Ishikawa (cell line): ENCODE data around the gene PDE4B.

Experiments
- CEBPB ChIP-seq: IDR thresholded peaks from 2 replicates; pipeline ENCODE4 v1.6.1; 2012
- CREB1 ChIP-seq: IDR thresholded peaks from 2 replicates; pipeline ENCODE4 v1.6.1; 2012; ENCODE audit warnings: low read depth
- EGR1 ChIP-seq: IDR thresholded peaks from 2 replicates; pipeline ENCODE4 v1.6.1; 2012
- EP300 ChIP-seq: IDR thresholded peaks from 2 replicates; pipeline ENCODE4 v1.6.1; 2012; ENCODE audit warnings: borderline replicate concordance
- FOXM1 ChIP-seq: IDR thresholded peaks from 2 replicates; pipeline ENCODE4 v1.6.1; 2012; ENCODE audit warnings: low read depth, borderline replicate concordance
- NFIC ChIP-seq: IDR thresholded peaks from 2 replicates; pipeline ENCODE4 v1.6.1; 2012
- RAD21 ChIP-seq: IDR thresholded peaks from 2 replicates; pipeline ENCODE4 v1.6.1; 2012; ENCODE audit warnings: low read depth
- TAF1 ChIP-seq: IDR thresholded peaks from 2 replicates; pipeline ENCODE4 v1.6.1; 2012; ENCODE audit warnings: low read depth, mild to moderate bottlenecking
- TCF12 ChIP-seq: IDR thresholded peaks from 2 replicates; pipeline ENCODE4 v1.6.1; 2012; ENCODE audit warnings: low read depth
- TEAD4 ChIP-seq: IDR thresholded peaks from 2 replicates; pipeline ENCODE4 v1.6.1; 2012
- YY1 ChIP-seq: IDR thresholded peaks from 2 replicates; pipeline ENCODE4 v1.6.1; 2012; ENCODE audit warnings: low read depth
- TF ChIP-seq, protein P1 (sequence below): IDR thresholded peaks from 2 replicates; pipeline ENCODE4 v1.6.1; 2012
- TF ChIP-seq, protein P2 (sequence below): IDR thresholded peaks from 2 replicates; pipeline ENCODE4 v1.6.1; 2012; ENCODE audit warnings: low read depth, mild to moderate bottlenecking
- TF ChIP-seq, protein P3 (sequence below): IDR thresholded peaks from 2 replicates; pipeline ENCODE4 v1.6.1; 2012

DNA sequence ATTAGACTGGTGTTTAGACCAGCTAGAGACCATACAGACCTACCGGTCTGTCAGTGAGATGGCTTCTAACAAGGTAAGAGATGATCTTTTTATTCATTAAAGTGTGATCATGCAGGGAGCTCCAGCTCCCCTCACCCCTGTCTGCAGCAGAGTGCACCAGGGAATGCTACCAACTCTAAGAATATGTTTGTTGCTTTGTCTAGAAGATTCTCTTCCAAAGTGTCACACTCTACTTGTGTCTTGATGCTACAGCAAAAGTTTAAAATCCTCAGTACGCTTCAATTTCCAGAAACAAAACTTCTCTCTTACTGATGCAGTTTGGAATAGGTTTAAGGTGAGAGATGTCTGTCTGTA, 539.8 kb downstream of the PDE4B start:
- TF ChIP-seq TCF12 (no peak), EGR1 (no peak), TAF1 (no peak), RAD21 (no peak), NFIC (no peak), CEBPB (no peak), EP300 (no peak), TEAD4 (no peak), YY1 (no peak), FOXM1 (no peak), CREB1 (no peak)
- TF ChIP-seq, protein P1, sequence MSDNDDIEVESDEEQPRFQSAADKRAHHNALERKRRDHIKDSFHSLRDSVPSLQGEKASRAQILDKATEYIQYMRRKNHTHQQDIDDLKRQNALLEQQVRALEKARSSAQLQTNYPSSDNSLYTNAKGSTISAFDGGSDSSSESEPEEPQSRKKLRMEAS = no peak
- TF ChIP-seq, protein P2, sequence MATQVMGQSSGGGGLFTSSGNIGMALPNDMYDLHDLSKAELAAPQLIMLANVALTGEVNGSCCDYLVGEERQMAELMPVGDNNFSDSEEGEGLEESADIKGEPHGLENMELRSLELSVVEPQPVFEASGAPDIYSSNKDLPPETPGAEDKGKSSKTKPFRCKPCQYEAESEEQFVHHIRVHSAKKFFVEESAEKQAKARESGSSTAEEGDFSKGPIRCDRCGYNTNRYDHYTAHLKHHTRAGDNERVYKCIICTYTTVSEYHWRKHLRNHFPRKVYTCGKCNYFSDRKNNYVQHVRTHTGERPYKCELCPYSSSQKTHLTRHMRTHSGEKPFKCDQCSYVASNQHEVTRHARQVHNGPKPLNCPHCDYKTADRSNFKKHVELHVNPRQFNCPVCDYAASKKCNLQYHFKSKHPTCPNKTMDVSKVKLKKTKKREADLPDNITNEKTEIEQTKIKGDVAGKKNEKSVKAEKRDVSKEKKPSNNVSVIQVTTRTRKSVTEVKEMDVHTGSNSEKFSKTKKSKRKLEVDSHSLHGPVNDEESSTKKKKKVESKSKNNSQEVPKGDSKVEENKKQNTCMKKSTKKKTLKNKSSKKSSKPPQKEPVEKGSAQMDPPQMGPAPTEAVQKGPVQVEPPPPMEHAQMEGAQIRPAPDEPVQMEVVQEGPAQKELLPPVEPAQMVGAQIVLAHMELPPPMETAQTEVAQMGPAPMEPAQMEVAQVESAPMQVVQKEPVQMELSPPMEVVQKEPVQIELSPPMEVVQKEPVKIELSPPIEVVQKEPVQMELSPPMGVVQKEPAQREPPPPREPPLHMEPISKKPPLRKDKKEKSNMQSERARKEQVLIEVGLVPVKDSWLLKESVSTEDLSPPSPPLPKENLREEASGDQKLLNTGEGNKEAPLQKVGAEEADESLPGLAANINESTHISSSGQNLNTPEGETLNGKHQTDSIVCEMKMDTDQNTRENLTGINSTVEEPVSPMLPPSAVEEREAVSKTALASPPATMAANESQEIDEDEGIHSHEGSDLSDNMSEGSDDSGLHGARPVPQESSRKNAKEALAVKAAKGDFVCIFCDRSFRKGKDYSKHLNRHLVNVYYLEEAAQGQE = no peak
- TF ChIP-seq, protein P3, sequence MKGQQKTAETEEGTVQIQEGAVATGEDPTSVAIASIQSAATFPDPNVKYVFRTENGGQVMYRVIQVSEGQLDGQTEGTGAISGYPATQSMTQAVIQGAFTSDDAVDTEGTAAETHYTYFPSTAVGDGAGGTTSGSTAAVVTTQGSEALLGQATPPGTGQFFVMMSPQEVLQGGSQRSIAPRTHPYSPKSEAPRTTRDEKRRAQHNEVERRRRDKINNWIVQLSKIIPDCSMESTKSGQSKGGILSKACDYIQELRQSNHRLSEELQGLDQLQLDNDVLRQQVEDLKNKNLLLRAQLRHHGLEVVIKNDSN = no peak
